Measurements from ENCODE around the gene GALNS. TPM values are rescaled to one million over a fixed set of nuclear protein-coding genes. Genes with fewer than 3 reads are reported as not detected.
"Not testable (repeated sequence)": the region's sequence is repeated elsewhere in the genome, so short reads cannot be mapped to it uniquely, and the experiment has no call there.

The GALNS gene
- total RNA-seq, 1 donor from 2014 or later = 41.0 TPM

DNA sequence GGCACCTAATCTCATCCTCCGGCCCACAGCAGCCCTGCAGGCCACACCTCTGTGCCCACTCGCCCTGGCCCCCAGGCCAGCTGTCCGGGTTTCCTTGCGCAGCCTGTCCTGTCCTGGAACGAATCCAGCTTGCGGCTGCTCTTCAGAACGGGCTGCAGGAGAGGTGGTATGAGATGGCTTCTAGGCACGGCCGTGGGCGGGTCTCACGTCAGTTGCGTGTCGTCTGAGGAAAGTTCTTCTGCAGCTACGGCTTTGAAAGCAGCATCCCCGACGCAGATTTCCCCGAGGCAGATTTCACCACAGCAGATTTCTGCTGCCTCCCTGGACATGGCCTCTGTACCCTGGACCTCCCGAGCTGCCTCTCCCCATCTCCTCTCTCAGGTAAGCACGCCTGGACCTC is 18.2 kb downstream of the GALNS start:
- no peak for DNase-seq (ENCODE audit: low read depth)

- no peak for DNase-seq (ENCODE audit: low read depth)
Observed at GRCh38 chr16:88837806-88838205, 18.9 kb downstream of the GALNS start.

- DNase-seq (ENCODE audit: low read depth) = no peak
Observed at GRCh38 chr16:88836791-88837190, 20.0 kb downstream of the GALNS start.

DNA sequence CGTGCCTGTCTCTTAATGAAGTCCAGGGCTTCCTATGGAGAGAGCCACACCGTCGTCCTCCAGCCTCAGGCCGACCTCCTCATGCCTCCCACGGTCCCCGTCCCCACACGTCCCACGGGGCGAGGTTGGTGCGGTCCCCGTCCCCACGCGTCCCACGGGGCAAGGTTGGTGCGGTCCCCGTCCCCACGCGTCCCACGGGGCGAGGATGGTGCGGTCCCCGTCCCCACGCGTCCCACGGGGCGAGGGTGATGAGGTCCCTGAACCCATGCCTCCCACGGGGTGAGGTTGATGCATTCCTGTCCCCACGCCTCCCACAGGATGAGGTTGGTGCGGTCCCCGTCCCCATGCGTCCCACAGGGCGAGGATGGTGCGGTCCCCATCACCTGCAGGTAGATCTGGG is 20.9 kb downstream of the GALNS start:
- DNase-seq (ENCODE audit: low read depth) = no peak

- no peak for DNase-seq (ENCODE audit: low read depth)
Observed at GRCh38 chr16:88835383-88835782, 21.4 kb downstream of the GALNS start.

GRCh38 chr16:88834670-88835069 is 22.1 kb downstream of the GALNS start:
- no peak for DNase-seq (ENCODE audit: low read depth)

DNA sequence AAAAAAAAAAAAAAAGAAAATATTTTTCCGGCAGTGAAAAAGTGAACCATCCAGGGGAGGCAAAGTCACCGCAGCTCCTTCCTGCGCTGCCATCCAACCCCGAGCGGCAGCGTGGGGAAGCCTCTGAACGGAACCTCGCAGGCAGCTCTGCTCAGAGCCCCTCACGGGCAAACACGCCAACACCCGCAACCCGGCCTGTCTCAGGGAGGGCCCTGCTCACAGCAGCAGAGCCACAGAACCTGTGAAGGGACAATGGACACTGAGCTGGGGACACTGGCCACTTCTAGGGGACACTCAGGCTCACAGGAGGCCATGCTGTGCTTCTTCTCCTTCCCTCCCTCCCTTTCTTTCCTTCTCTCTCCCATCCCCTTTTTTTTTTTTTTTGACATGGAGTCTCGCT is 23.7 kb downstream of the GALNS start:
- DNase-seq (ENCODE audit: low read depth) = no peak

GRCh38 chr16:88831838-88832237 is 24.9 kb downstream of the GALNS start:
- DNase-seq (ENCODE audit: low read depth) = no peak

DNA sequence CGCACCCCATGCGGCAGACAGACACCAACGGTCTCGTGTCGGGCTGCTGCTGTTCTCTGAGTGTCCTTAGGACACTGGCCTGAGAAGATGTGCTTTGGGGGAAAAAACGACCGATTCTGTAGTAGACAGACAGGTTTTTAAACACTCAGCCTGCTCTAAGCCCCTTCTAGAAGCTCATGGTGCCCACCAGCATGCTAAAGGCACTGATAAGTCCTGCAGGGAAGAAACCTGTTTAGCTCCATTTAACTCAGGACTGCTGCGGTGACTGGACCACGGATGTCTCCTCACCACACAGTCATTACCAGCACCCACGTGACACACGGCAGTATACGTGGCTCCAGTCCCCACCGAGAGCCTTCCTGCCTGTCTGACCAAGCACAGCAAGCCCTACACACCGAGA is 26.0 kb downstream of the GALNS start:
- DNase-seq (ENCODE audit: low read depth) = no peak

- no peak for DNase-seq (ENCODE audit: low read depth)
Observed at GRCh38 chr16:88830258-88830657, 26.5 kb downstream of the GALNS start.

DNA sequence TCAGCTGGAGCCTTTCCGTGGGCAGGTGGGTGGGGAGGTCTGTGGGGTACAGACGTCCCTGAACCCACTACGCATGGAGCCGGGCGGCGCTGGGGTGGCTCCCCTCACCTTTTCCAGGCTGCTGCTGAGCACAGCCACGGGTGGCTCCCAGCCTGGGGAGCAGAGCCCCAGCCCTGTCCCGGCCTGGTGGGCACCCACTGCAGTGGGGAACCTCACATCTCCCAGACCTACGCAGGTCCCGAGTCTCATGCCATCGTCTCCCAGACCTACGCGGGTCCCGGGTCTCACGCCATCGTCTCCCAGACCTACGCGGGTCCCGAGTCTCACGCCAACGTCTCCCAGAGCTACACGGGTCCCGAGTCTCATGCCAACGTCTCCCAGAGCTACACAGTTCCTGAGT is 28.0 kb downstream of the GALNS start:
- no peak for DNase-seq (ENCODE audit: low read depth)

GRCh38 chr16:88827727-88828126 is 29.0 kb downstream of the GALNS start:
- DNase-seq (ENCODE audit: low read depth) = no peak

GRCh38 chr16:88826070-88826840 is 30.5 kb downstream of the GALNS start:
- no peak for DNase-seq (ENCODE audit: low read depth)

DNA sequence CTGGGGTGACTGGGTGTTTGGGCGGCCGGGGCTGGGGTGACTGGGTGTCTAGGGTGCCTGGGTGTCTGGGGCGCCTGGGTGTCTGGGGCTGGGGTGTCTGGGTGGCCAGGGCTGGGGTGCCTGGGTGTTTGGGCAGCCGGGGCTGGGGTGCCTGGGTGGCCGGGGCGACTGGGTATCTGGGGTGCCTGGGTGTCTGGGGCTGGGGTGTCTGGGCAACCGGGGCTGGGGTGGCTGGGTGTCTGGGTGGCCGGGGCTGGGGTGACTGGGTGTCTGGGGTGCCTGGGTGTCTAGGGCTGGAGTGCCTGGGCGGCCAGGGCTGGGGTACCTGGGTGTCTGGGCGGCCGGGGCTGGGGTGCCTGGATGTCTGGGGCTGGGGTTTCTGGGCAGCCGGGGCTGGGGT is 31.6 kb downstream of the GALNS start:
- no peak for DNase-seq (ENCODE audit: low read depth)

GRCh38 chr16:88824256-88825077 is 32.3 kb downstream of the GALNS start:
- no peak for DNase-seq (ENCODE audit: low read depth)

DNA sequence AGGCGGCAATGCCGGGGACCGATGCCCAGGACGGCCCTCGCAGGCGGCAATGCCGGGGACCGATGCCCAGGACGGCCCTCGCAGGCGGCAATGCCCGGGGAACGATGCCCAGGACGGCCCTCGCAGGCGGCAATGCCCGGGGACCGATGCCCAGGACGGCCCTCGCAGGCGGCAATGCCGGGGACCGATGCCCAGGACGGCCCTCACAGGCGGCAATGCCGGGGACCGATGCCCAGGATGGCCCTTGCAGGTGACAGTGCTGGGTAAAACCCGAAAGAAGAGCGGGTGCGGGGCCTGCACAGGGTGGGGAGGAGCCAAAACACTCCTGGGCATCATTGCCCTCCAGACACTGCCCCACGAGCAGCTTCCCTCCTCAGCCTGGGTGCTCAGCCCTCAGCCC is 33.1 kb downstream of the GALNS start:
- not testable (repeated sequence) for DNase-seq (ENCODE audit: low read depth)

- no peak for DNase-seq (ENCODE audit: low read depth)
Observed at GRCh38 chr16:88822281-88823040, 34.3 kb downstream of the GALNS start.

GRCh38 chr16:88821168-88821850 is 35.4 kb downstream of the GALNS start:
- DNase-seq (ENCODE audit: low read depth) = no peak

DNA sequence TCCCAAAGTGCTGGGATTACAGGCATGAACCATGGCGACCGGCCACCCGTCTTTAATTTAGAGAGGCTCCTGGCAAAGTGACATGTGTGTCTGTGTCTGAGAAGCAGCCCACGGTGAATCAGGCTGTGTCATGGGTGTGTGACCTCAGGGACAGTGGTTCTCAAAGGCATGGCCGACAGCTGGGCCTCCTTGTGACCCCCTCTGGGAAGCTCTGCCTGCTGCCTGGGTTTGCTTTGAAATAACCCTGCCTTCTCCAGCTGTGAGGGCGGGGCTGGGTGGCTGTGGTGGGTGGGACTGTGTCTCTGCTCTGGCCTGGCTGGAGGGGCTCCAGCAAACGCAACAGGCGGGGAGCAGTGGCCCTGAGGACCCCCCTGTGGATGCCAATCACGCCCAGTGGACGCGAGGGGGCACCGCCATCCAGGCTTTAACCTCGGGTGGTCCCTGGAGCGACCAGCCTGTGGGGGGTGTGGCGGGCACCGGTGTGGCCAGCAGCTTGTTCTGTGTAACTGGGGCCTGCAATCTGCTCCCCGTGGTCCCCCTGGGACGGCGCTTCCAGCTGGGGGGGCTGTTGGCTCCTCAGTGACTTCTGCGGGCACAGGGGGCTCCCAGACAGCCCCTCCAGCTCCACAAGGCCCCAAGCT is 36.2 kb downstream of the GALNS start:
- DNase-seq (ENCODE audit: low read depth) = no peak

- no peak for DNase-seq (ENCODE audit: low read depth)
Observed at GRCh38 chr16:88819126-88819525, 37.6 kb downstream of the GALNS start.

DNA sequence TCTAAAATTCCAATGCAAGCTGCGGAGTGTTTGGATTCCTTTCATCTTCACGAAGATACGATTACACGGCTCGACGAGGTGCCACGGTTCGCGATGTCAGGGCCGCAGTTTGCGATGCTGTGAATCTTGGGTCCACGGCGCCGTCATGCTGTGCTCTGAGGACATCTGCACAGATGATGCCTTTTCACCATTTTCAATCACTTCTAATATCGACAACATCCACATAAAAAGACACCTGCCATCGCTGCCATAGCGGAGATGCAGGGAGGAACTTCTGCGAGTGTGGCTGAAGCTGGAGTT is 38.2 kb downstream of the GALNS start:
- DNase-seq (ENCODE audit: low read depth) = no peak

Measured in renal cortical epithelial cell (primary cell).